B cell (primary cell): ENCODE measurements around the gene GRID1.

Experiments used
- EZH2 ChIP-seq: IDR thresholded peaks from 2 replicates; pipeline ENCODE4 v1.6.1; 2012; ENCODE audit warnings: borderline replicate concordance, low read depth, mild to moderate bottlenecking, moderate library complexity, low read length; ENCODE audit not compliant: insufficient read depth, poor library complexity, severe bottlenecking
- TF ChIP-seq, protein P1 (sequence below): fragments of 200-600 bp; IDR thresholded peaks from one replicate; pipeline ENCODE4 v1.8.0; 2022; ENCODE audit warnings: antibody characterized with exemption, mild to moderate bottlenecking

- TF ChIP-seq, protein P1, sequence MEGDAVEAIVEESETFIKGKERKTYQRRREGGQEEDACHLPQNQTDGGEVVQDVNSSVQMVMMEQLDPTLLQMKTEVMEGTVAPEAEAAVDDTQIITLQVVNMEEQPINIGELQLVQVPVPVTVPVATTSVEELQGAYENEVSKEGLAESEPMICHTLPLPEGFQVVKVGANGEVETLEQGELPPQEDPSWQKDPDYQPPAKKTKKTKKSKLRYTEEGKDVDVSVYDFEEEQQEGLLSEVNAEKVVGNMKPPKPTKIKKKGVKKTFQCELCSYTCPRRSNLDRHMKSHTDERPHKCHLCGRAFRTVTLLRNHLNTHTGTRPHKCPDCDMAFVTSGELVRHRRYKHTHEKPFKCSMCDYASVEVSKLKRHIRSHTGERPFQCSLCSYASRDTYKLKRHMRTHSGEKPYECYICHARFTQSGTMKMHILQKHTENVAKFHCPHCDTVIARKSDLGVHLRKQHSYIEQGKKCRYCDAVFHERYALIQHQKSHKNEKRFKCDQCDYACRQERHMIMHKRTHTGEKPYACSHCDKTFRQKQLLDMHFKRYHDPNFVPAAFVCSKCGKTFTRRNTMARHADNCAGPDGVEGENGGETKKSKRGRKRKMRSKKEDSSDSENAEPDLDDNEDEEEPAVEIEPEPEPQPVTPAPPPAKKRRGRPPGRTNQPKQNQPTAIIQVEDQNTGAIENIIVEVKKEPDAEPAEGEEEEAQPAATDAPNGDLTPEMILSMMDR = no peak
- TF ChIP-seq EZH2 = no peak
Measured at GRCh38 chr10:86314616-86315548, 51.7 kb downstream of the GRID1 start.
